ENCODE data around the gene SLIT3.

The SLIT3 gene

DNA sequence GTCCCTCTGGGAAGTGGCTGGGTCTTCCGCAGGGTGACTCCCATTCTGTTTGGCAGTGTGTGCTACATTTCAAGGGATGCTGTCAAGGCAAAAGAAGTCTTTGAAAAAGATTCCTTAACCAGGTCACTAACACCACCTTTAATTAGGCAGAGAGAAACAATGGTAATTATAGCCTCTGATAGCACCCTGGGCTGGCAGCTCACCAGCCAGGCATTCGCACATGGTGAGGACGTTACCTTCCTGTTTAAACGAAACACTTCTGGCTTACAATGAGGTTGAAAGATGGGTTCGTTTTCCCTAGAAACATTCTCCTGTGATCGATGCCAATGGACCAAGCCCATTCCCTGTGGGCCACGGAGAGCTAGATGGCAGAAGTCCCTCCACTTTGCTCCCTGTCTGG, 491.7 kb downstream of the SLIT3 start:
- H3K4me3 ChIP-seq (ENCODE audit: low read depth, low read length), result no peak overlapping the region
- TF ChIP-seq, protein P1, sequence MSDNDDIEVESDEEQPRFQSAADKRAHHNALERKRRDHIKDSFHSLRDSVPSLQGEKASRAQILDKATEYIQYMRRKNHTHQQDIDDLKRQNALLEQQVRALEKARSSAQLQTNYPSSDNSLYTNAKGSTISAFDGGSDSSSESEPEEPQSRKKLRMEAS (IDR thresholded peaks at IDR 0.05; ENCODE audit: low read depth, low read length), result no peak

DNA sequence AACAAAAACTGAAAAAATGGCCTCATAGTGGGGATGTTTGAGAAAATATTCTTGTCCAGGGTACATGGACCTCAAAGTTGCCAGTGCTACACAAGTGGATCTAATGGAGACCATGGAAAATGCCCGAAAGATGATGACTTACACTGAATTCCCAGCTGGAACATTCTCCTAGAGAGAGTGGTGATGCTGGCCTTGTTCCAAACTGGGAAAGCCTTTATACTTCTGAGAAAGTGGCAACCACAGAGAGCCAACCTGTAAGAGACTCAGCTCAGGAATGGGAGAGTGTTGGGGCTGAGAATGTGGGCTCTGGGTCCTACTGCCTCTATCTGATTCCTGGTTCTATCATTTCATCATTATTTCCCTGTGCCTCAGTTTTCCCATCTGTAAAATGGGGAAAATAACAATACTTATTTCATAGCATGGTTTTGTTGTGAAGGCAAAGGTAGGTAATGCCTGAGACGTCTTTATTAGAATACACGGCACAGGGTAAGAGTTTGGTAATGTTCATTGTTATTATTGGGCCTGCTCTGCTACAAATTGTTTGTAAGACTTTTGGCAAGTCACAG, 492.8 kb downstream of the SLIT3 start:
- no peak overlapping the region for H3K4me3 ChIP-seq (ENCODE audit: low read depth, low read length)
- TF ChIP-seq POLR2A (IDR thresholded peaks at IDR 0.05; ENCODE audit: extremely low read depth, insufficient read length) (no peak), MYC (IDR thresholded peaks at IDR 0.05; ENCODE audit: low read depth, low read length) (no peak)
- TF ChIP-seq, protein P2, sequence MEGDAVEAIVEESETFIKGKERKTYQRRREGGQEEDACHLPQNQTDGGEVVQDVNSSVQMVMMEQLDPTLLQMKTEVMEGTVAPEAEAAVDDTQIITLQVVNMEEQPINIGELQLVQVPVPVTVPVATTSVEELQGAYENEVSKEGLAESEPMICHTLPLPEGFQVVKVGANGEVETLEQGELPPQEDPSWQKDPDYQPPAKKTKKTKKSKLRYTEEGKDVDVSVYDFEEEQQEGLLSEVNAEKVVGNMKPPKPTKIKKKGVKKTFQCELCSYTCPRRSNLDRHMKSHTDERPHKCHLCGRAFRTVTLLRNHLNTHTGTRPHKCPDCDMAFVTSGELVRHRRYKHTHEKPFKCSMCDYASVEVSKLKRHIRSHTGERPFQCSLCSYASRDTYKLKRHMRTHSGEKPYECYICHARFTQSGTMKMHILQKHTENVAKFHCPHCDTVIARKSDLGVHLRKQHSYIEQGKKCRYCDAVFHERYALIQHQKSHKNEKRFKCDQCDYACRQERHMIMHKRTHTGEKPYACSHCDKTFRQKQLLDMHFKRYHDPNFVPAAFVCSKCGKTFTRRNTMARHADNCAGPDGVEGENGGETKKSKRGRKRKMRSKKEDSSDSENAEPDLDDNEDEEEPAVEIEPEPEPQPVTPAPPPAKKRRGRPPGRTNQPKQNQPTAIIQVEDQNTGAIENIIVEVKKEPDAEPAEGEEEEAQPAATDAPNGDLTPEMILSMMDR (IDR thresholded peaks at IDR 0.05; ENCODE audit: low read depth, low read length), result no peak
- TF ChIP-seq, protein P1 (IDR thresholded peaks at IDR 0.05; ENCODE audit: low read depth, low read length), result no peak
- DNase-seq (ENCODE audit: low read depth), result no peak

More for the DNA sequence above, 491.7 kb downstream of the SLIT3 start:
- DNase-seq (ENCODE audit: low read depth), result no peak

DNA sequence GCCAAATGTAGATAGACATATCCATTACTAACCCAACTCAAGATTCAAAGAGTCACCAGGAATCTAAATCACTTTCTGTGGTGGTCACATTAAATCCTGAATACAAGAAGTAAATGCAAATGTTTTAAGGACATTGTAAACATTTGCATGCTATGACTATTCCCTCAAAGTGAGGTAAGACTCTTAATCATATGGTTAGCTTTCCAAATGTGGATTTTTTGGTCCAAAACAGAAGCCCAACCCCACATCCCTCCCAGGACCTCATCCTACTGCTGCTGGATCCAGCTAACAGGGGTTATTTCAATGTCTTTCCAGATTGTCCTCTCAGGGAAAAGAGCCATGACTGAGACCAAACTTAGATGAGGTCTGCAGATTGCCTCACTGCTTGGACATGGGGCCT, 493.7 kb downstream of the SLIT3 start:
- TF ChIP-seq MYC (IDR thresholded peaks at IDR 0.05; ENCODE audit: low read depth, low read length) (no peak), POLR2A (IDR thresholded peaks at IDR 0.05; ENCODE audit: extremely low read depth, insufficient read length) (no peak)
- TF ChIP-seq, protein P1 (IDR thresholded peaks at IDR 0.05; ENCODE audit: low read depth, low read length), result no peak
- TF ChIP-seq, protein P2 (IDR thresholded peaks at IDR 0.05; ENCODE audit: low read depth, low read length), result no peak
- no peak overlapping the region for H3K4me3 ChIP-seq (ENCODE audit: low read depth, low read length)
- no peak for DNase-seq (ENCODE audit: low read depth)

DNA sequence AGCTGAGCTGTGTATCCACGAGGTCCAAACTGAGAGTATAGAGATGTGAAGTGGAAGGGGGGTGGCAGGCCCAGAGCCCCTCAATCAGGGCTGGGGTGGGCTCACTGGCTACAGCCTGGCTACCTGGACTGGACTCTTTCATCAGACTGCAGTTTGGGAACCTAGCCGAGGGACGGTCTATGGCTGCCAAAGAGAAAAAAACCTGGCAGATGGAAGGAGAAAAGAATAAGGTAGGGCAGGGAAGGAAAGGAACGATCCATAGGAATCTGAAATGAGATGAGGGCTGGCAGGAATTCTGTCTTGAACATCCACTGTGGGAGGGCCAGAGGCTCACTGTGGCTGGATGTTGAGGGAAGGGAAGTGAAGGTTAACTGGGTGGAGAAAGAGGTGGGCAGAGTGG, 497.4 kb downstream of the SLIT3 start:
- TF ChIP-seq MYC (IDR thresholded peaks at IDR 0.05; ENCODE audit: low read depth, low read length), result no peak
- TF ChIP-seq, protein P1 (IDR thresholded peaks at IDR 0.05; ENCODE audit: low read depth, low read length), result no peak
- TF ChIP-seq, protein P2 (IDR thresholded peaks at IDR 0.05; ENCODE audit: low read depth, low read length), result no peak
- no peak for TF ChIP-seq POLR2A (IDR thresholded peaks at IDR 0.05; ENCODE audit: extremely low read depth, insufficient read length)
- DNase-seq (ENCODE audit: low read depth), result no peak

DNA sequence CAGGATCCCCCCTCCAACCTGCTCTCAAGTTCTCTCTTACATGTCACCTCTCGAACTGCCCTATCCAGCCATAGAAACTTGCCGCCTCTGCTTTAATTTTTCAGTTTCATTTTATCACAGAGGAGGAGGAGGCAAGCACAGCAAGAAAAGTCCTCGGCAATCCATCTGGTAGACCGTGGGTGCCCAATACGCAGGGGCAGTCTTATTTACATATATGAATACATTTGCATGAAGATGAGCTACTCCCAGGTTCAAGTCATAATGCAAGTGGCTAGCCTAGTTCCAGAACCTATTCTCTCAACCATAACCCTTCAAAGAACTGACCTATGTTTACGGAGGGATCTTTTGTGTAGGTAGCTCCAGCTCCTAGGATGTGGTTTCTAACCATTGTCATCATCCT, 498.6 kb downstream of the SLIT3 start:
- TF ChIP-seq, protein P1 (IDR thresholded peaks at IDR 0.05; ENCODE audit: low read depth, low read length), result no peak
- TF ChIP-seq, protein P2 (IDR thresholded peaks at IDR 0.05; ENCODE audit: low read depth, low read length), result no peak
- no peak for TF ChIP-seq POLR2A (IDR thresholded peaks at IDR 0.05; ENCODE audit: extremely low read depth, insufficient read length)
- no peak for TF ChIP-seq MYC (IDR thresholded peaks at IDR 0.05; ENCODE audit: low read depth, low read length)
- H3K4me3 ChIP-seq (ENCODE audit: low read depth, low read length), result no peak overlapping the region
- no peak for DNase-seq (ENCODE audit: low read depth)

More for the DNA sequence above, 497.4 kb downstream of the SLIT3 start:
- H3K4me3 ChIP-seq (ENCODE audit: low read depth, low read length), result no peak overlapping the region

DNA sequence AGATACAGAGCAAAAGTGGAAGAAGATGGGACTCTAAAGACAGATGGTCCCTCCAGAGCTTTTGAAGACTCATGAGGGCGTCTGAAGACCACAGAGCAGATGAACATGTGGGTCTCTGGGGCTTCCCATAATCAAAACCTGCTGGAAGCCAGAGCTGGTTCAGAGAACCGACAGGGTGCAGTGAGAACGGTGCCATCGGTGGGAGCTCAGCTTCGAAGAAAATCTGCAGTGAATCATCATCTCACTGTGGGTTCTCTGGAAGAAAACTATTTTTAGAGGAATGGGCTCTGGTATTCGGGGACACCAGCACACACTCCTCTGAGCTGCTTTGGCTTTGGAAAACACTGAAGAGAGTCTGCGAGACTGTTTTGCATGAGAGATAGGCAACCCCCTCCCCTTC, 499.4 kb downstream of the SLIT3 start:
- TF ChIP-seq, protein P1 (IDR thresholded peaks at IDR 0.05; ENCODE audit: low read depth, low read length), result no peak
- TF ChIP-seq POLR2A (IDR thresholded peaks at IDR 0.05; ENCODE audit: extremely low read depth, insufficient read length) (no peak), MYC (IDR thresholded peaks at IDR 0.05; ENCODE audit: low read depth, low read length) (no peak)
- TF ChIP-seq, protein P2 (IDR thresholded peaks at IDR 0.05; ENCODE audit: low read depth, low read length), result no peak
- DNase-seq (ENCODE audit: low read depth), result no peak
- H3K4me3 ChIP-seq (ENCODE audit: low read depth, low read length), result no peak overlapping the region

Measured in NB4 (cell line).